HG02610 (cell line): ENCODE results near the gene NPTX1.

Experiments used
- ATAC-seq: cut with Tn5 transposase; IDR thresholded peaks from one replicate; pipeline ENCODE4 v1.9.1; 2021; ENCODE audit warnings: mild to moderate bottlenecking, moderate library complexity; ENCODE audit not compliant: unreplicated experiment

Gene NPTX1

GRCh38 chr17:80503921-80504320 is 27.5 kb upstream of the NPTX1 start:
- no peak for ATAC-seq

- ATAC-seq: no peak
These were observed 26.6 kb upstream of the NPTX1 start for GRCh38 chr17:80503031-80503430.

- ATAC-seq: no peak
These were observed 26.1 kb upstream of the NPTX1 start for GRCh38 chr17:80502578-80502877.

- ATAC-seq: no peak
These were observed 25.6 kb upstream of the NPTX1 start for GRCh38 chr17:80501741-80502577.

- no peak for ATAC-seq
These were observed 23.7 kb upstream of the NPTX1 start for GRCh38 chr17:80499961-80500665.

- ATAC-seq: no peak
These were observed 23.2 kb upstream of the NPTX1 start for GRCh38 chr17:80499560-80499959.

- no peak for ATAC-seq
These were observed 22.6 kb upstream of the NPTX1 start for GRCh38 chr17:80498920-80499410.

GRCh38 chr17:80498242-80498919 is 22.0 kb upstream of the NPTX1 start:
- ATAC-seq: no peak

GRCh38 chr17:80497726-80498241 is 21.4 kb upstream of the NPTX1 start:
- no peak for ATAC-seq

GRCh38 chr17:80494547-80494946 is 18.1 kb upstream of the NPTX1 start:
- ATAC-seq: no peak

- no peak for ATAC-seq
These were observed 16.1 kb upstream of the NPTX1 start for GRCh38 chr17:80492343-80493136.

- no peak for ATAC-seq
These were observed 15.3 kb upstream of the NPTX1 start for GRCh38 chr17:80491478-80492342.

GRCh38 chr17:80487511-80487910 is 11.1 kb upstream of the NPTX1 start:
- ATAC-seq: no peak

GRCh38 chr17:80486692-80487091 is 10.3 kb upstream of the NPTX1 start:
- no peak for ATAC-seq

GRCh38 chr17:80485846-80486245 is 9.4 kb upstream of the NPTX1 start:
- ATAC-seq: no peak

- no peak for ATAC-seq
These were observed 6.3 kb upstream of the NPTX1 start for GRCh38 chr17:80482555-80483308.

- no peak for ATAC-seq
These were observed 5.6 kb upstream of the NPTX1 start for GRCh38 chr17:80482058-80482318.

GRCh38 chr17:80481284-80482057 is 5.1 kb upstream of the NPTX1 start:
- ATAC-seq: no peak

GRCh38 chr17:80480248-80480647 is 3.8 kb upstream of the NPTX1 start:
- ATAC-seq: no peak
